T1000 (cell line): ENCODE measurements around the gene NSD1.
"Not testable (repeated sequence)": the region's sequence is repeated elsewhere in the genome, so short reads cannot be mapped to it uniquely, and the experiment has no call there.

Experiments
- DNase-seq: peaks from one replicate; lab custom pipeline; 2025; ENCODE audit warnings: mixed read lengths; lab: John Stamatoyannopoulos, UW

The NSD1 gene

GRCh38 chr5:177291735-177292134 lies 158.2 kb downstream of the NSD1 start:
- DNase-seq: no peak

- no peak for DNase-seq
Observed at GRCh38 chr5:177293819-177294581, 160.4 kb downstream of the NSD1 start.

- DNase-seq: no peak
Observed at GRCh38 chr5:177294632-177295031, 161.1 kb downstream of the NSD1 start.

DNA sequence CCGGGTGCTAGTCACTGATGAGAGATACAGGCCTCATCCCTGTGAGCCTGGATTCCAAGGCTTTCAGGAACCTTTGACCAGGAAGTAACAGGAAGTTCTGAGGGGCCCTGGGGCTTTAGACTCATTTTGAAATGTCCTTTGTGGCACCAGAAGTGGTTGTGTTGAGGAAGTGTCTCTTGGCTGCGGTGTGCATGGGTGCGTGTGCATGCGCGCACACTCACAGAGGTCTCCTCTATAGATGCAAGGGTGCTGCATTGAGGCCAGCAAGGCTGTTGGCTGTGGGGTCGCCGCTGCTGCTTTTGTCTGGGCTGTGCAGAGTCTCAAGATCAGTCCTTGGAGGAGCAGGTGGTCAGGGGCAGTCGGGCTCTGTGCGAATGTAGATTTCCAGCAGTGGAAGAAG lies 162.4 kb downstream of the NSD1 start:
- DNase-seq: no peak

- DNase-seq: no peak
Observed at GRCh38 chr5:177296581-177296980, 163.0 kb downstream of the NSD1 start.

GRCh38 chr5:177297922-177298321 lies 164.3 kb downstream of the NSD1 start:
- no peak for DNase-seq

- DNase-seq: no peak
Observed at GRCh38 chr5:177299697-177300096, 166.1 kb downstream of the NSD1 start.

GRCh38 chr5:177300236-177300880 lies 166.8 kb downstream of the NSD1 start:
- DNase-seq: no peak

DNA sequence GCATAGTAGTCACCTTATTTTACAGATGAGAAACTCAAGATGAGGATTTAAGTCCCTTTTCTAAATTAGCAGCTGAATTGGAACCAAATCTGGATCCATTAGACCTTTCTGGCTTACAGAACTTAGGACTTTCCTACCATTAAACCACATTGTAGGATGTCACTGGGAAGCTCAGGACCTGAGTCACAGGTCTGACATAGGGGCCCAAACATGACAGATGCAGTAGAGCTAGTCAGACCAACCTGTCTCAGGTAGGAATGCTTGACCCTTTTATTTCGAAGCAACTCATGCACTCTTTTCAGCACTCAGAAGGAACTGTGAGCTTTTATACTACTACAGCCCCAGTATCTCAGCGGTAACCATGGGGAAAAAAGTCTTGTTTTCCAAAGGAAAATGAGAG lies 167.4 kb downstream of the NSD1 start:
- no peak for DNase-seq

GRCh38 chr5:177301503-177302165 lies 168.1 kb downstream of the NSD1 start:
- no peak for DNase-seq

GRCh38 chr5:177302354-177303110 lies 169.0 kb downstream of the NSD1 start:
- DNase-seq: no peak

- peak; percentile 72 for DNase-seq
Observed at GRCh38 chr5:177303121-177303924, 169.8 kb downstream of the NSD1 start, which contains the start of the genes PRELID1 and RAB24. Gene PRELID1 (plus strand): TSS chr5:177303799. CDS start chr5:177303986, 187 bp downstream. Gene RAB24 (minus strand): TSS chr5:177303719. CDS start chr5:177303288, 431 bp downstream.

DNA sequence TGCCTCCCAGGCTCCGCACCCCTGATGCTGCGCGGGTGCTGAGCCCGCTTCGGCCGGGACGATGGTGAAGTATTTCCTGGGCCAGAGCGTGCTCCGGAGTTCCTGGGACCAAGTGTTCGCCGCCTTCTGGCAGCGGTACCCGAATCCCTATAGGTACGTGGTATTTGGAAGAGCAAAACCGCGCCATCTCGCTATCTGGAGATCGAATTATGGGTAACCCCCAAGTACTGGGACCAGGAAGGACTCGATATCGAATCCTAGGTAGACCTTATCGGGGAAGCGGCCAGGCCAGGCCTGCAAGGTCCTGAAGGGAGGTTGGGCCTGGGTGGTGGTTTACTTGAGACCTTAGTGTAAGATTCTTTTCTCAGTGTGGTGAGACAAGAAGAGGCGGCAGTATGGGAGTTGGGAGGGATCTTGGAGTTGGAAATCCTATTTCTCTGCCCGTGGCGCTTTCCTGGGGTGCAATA lies 170.4 kb downstream of the NSD1 start:
- peak; percentile 10 for DNase-seq

DNA sequence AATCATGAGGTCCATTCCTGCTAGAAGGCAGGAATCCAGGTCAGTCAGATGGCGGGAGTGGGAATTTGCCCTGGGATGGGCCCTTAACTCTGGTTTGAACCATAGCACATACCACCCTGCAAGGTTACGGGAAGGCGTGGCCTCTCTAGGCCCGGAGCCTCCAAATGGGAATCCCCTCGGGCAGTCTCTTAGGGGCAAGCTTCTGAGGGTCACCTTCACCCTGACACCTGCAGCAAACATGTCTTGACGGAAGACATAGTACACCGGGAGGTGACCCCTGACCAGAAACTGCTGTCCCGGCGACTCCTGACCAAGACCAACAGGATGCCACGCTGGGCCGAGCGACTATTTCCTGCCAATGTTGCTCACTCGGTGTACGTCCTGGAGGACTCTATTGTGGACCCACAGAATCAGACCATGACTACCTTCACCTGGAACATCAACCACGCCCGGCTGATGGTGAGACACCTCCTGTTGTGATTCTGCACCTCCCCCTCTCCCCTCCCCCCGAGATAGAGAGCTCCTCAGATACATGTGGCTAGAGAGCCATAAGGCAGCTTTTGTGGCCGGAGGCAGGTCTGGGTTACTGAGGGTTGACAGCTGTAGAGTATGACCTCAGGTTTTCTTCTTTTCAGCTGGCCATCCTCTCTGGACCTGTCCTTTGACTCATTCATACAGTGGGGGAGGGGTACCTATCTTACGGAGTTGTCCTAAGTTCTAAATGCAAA lies 171.0 kb downstream of the NSD1 start:
- DNase-seq: no peak

DNA sequence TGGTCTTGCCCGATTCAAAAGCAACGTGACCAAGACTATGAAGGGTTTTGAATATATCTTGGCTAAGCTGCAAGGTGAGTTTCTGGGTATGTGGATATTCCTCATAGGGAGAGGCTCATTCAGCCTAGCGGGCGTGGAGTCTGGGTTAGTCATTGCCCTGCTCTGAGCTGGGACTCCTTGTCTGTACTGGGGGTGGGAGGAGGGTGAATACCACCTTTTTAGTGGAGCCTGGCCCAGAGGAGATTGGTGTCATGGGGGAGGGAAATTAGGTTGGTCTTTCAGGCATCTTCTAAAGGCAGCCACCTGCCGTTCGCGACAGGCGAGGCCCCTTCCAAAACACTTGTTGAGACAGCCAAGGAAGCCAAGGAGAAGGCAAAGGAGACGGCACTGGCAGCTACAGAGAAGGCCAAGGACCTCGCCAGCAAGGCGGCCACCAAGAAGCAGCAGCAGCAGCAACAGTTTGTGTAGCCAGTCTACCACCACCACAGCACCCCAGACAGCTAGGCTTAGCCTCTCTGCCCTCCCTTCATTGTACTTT lies 172.6 kb downstream of the NSD1 start:
- DNase-seq: not testable (repeated sequence)

DNA sequence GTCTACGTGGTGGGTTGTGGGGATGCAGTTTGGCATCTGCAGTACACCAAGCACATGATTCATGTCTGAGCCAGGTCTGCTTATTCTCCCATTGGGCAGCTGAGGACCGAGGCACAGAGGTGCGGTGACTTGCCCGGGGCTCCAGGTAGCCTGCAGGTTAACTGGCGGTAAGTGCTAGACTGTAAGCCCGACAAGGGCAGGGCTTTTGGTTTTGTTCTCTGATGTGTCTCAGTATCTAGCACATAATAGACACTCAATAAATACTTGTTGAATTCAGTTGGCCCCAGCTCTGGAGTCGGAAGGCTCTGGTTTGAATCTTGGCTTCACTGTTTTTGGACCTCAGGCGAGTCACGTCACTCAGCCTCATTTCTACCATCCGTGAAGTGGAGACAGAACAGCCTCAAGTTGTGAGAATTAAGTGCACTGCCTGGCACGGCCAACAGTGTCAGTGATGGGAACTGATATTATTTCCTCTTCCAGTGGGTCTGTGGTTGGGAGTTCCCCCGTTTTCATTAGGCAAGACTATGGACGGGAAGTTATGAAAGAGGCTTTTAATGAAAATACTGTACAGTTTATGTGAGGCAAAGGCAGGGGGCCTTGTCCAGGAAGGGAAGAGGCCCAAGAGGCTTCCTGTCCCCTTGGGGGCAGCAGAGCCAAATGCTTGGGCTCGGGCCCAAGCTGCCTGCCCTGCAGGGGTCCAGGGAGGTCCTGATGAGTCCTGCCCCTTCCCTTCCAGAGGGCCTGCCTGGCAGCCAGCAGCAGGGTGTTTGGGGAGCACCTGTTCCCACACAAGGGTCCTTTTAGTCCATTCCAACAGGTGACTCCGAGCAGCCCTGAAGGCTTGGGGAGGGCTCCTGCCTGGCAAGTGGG lies 173.3 kb downstream of the NSD1 start:
- no peak for DNase-seq

GRCh38 chr5:177307544-177308363 lies 174.2 kb downstream of the NSD1 start:
- no peak for DNase-seq

DNA sequence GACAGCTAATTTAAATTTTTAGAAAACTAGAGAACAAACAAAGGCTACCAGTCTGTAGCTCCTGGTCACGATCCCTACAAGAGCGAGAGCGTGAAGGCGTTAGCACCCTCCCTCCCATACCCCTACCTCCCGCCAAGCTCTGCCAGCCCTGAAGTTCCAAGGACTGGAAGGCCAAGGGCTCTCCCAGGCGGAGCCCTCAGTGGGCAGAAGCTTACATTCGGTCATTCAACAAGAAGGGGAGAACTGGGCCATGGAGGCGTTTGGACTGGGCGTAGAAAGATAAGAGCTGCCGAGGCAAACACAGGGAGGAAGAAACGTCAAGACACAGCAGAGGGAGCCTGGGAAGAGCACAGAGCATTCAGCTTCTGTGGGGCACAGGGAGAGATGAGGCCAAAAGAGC lies 175.2 kb downstream of the NSD1 start:
- DNase-seq: no peak
